Right kidney (tissue), 1 donor: Measurements from ENCODE around the gene SLC6A2.
"Not testable (repeated sequence)": the region's sequence is repeated elsewhere in the genome, so short reads cannot be mapped to it uniquely, and the experiment has no call there.

Experiments used
- DNase-seq: peaks from one replicate; pipeline ENCODE4 v3.0.0-alpha.2; 2016

Gene SLC6A2

GRCh38 chr16:55713103-55713502 lies 57.3 kb downstream of the SLC6A2 start:
- DNase-seq, result no peak

- DNase-seq, result no peak
Observed at GRCh38 chr16:55717326-55717725, 61.5 kb downstream of the SLC6A2 start.

DNA sequence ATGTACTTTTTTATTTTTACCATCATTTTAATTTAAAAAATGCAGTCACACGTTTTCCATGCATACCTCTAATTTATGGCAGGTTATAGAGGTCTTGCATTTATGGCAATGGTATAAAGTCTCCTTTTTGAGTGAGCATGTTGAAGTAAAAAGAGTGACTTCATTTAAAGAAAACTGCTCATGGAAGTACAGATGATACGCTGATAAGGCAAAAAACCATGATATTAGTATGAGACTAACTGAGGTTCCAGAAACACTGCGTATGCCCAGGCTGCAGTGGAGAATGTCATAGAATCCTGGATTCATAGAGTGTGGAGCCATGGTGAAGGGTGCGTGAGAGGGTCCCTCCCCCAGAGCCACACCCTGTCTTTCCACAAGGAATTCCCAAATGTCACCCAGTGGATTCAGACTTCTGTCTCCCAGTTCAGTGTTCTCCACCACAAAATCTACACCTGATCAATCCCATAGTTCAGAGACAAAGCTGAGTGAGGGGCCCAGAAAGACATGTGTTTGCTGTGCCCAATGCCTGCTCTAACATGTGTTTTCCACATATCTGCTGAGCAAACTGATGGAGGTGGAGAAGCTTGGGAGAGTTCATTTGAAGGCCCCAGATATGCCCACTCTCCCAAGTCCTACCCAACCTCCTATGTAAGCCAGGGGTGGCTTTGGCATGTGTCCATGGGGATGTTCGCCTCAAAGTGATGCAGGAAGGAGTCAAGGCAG lies 69.4 kb downstream of the SLC6A2 start:
- no peak for DNase-seq

DNA sequence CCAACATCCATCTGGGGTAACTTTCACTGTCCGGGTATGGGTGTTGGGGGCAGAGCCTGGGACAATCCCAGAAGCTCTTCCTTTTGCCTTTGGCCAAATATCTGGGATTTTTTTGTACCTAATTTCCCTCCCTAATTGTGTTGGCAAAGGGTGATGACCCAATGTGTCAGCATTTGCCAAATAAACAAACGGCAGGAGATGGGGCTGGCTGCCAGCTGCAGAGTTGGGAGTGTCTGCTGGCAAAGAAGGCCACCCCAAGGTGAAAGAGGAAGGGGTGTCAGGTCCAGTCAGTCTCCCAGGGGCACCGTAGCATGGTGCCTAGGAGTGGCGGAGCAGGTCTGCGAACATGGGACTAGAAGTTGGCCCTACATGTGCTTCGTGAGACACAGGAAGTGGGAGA lies 73.0 kb downstream of the SLC6A2 start:
- no peak for DNase-seq

- no peak for DNase-seq
Observed at GRCh38 chr16:55730115-55730514, 74.3 kb downstream of the SLC6A2 start.

- DNase-seq, result no peak
Observed at GRCh38 chr16:55732496-55732895, 76.7 kb downstream of the SLC6A2 start.

- no peak for DNase-seq
Observed at GRCh38 chr16:55734665-55735064, 78.9 kb downstream of the SLC6A2 start.

DNA sequence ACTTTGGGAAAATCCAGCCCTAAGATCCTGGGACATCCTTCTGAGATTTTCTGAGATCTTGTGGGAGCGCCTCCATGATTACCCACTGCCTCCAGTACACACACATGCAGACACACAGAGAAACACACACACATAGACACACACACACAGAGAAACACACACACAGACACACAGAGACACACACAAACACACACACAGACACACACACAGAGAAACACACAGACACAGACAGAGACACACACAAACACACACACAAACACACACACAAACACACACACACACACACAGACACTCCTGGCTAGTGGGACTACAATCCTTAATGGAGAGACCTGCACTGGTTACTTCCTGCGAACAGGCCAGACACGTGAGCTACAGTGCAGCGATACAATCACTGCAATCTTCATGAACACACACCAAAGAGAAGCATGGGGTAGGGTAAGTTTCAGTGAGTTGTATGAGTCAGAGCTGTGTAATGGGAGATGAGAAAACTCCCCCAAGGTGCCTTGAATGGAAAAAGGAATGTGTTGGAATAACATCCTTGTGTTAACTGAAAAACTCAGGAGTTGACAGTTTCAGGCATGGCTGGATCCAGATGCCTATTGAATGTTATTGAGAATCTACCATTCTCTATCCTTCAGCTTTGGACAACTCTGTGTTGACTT lies 79.5 kb downstream of the SLC6A2 start:
- no peak for DNase-seq

DNA sequence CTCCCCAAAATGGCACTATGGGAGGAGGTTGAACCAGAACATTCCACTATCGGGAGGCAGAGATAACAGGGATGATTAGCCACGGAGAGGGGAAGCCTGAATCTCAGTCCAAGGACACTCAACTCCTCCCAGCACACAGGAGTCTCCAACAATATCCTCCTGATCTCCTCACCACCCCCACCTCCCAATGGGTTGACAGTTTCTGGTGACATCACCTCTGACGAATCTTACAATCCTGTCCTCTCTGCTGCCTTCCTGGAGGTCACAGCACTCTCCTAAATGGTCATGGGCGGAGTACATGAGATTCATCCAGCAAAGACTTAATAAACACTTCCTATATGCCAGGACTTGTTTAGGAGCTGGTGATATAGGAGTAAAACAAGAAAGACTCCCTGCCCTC lies 80.9 kb downstream of the SLC6A2 start:
- DNase-seq, result no peak

DNA sequence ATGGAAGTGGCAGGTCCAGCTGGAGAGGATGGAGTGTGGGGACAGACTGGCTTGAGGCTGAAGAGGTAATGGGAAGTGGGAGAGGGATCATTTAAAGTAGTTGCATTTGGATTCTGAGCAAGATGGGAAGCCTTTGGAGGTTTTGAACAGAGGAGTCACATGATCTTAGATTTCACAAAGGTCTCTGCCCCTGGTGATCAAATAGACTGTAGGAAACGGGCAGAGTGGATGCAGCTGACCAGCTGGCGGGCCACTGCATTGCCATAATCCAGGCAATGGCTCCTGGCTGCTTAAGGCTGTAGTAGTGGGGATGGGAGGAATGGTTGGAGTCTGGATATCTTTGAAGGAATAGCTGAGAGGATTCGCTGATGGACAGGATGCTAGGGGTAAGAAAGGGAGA lies 81.5 kb downstream of the SLC6A2 start:
- DNase-seq, result no peak

GRCh38 chr16:55737966-55738365 lies 82.2 kb downstream of the SLC6A2 start:
- DNase-seq, result no peak

GRCh38 chr16:55746081-55746480 lies 90.3 kb downstream of the SLC6A2 start:
- DNase-seq, result no peak

DNA sequence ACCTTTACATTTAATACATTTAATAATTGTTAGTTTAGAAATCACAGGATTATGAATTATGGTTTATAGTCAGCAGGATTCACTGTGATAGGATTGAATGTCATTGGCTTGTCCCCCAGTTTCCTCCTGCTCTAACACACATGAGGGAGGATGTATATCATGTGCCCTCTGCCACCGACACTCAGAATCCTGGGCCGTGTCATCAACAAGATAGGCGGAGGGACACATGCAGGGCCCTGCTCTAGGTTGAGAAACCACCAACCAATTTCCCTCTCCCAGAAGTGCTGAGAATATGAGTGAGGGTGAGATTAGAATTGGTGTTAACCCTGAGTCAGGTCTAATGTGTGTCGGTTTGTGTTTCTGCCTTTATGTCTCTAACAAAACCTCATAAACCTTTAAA lies 92.0 kb downstream of the SLC6A2 start:
- DNase-seq, result no peak

GRCh38 chr16:55752465-55753144 lies 96.8 kb downstream of the SLC6A2 start:
- not testable (repeated sequence) for DNase-seq

- DNase-seq, result not testable (repeated sequence)
Observed at GRCh38 chr16:55753145-55753631, 97.4 kb downstream of the SLC6A2 start.
